Tibial nerve (tissue), 4 donors: ENCODE measurements around the gene CLPSL1. TPM values are rescaled to one million over a fixed set of nuclear protein-coding genes. Genes with fewer than 3 reads are reported as not detected.

Experiments
- DNase-seq, 2 donors: peaks; one replicate each; pipeline ENCODE4 v3.0.0-alpha.2; 2019; ENCODE audit warnings: low spot score in 2 of 2
- H3K27ac ChIP-seq, 4 donors: fragments of 200-600 bp; sonication (generic) in 3 of 4; one replicate each; pipeline ENCODE4 v1.5.1; 2017 to 2019; ENCODE audit warnings: mild to moderate bottlenecking in 1 of 4
- H3K27me3 ChIP-seq, 2 donors: fragments of 200-600 bp; sonication (generic) in 1 of 2; one replicate each; pipeline versions ENCODE4 v1.5.1 to v1.6.0; 2017 to 2019
- H3K36me3 ChIP-seq, 3 donors: fragments of 200-600 bp; sonication (generic); one replicate each; pipeline ENCODE4 v1.5.1; 2018 to 2019
- H3K4me1 ChIP-seq, 4 donors: fragments of 200-600 bp; sonication (generic) in 3 of 4; one replicate each; pipeline ENCODE4 v1.5.1; 2017 to 2019
- H3K4me3 ChIP-seq, 4 donors: fragments of 200-600 bp; sonication (generic) in 3 of 4; one replicate each; pipeline ENCODE4 v1.5.1; 2017 to 2019; ENCODE audit warnings: mild to moderate bottlenecking in 1 of 4, moderate library complexity in 1 of 4
- H3K9me3 ChIP-seq, 4 donors: fragments of 200-600 bp; sonication (generic) in 3 of 4; one replicate each; pipeline ENCODE4 v1.5.1; 2017 to 2019
- EP300 ChIP-seq, 2 donors: sonication (generic); formaldehyde crosslinking; IDR thresholded peaks; one replicate each; pipeline ENCODE4 v1.6.1; 2017; ENCODE audit warnings: antibody characterized with exemption in 2 of 2, mild to moderate bottlenecking in 1 of 2
- POLR2A ChIP-seq, 2 donors: fragments of 450-650 bp; IDR thresholded peaks; one replicate each; pipeline ENCODE4 v1.6.1; 2017; ENCODE audit warnings: antibody characterized with exemption in 2 of 2, mild to moderate bottlenecking in 2 of 2, moderate library complexity in 2 of 2
- WGBS, 2 donors: methylation state at CpG; one replicate each; pipeline ENCODE4 v1.1.5; 2018; 5-methylcytosine and 5-hydroxymethylcytosine counted together
- total RNA-seq, 4 donors: library from RNA; depleted of rRNA; stranded (reverse); fragments of >200 nt; gene quantifications; one replicate each; pipeline ENCODE4 v1.1.0, GENCODE V29; 2016
- TF ChIP-seq, protein P1 (sequence below), 5 experiments: fragments of 200-600 bp in 3 of 5; fragments of 450-650 bp in 2 of 5; sonication (generic) in 3 of 5; IDR thresholded peaks; one replicate each; pipeline ENCODE4 v1.5.1; 2016 to 2019; ENCODE audit warnings: antibody characterized with exemption in 5 of 5, mild to moderate bottlenecking in 3 of 5, moderate library complexity in 2 of 5

Gene CLPSL1
- total RNA-seq, 4 donors from 2014 or later, result not detected

DNA sequence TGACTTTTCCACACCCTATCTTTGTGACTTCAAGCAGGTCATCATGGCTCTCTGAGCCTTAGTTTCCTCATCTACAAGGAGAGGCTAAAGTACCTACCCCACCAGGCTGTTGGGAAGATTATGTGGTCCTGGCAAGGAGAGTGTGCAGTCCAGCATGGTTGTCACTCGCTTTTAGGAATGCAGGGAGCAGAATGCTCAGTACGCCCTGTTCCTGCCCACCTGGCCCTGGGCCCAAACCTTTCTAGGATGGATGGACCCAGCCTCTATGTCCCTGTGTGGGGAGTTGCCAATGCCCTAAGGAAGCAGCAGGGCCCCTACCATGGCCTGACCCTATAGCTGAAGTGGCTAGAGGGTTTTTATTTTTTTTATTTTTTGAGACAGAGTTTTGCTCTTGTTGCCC, 2.4 kb upstream of the CLPSL1 start:
- TF ChIP-seq EP300 (IDR thresholded peaks at IDR 0.05) (no peak), POLR2A (IDR thresholded peaks at IDR 0.05) (no peak)
- TF ChIP-seq, protein P1, sequence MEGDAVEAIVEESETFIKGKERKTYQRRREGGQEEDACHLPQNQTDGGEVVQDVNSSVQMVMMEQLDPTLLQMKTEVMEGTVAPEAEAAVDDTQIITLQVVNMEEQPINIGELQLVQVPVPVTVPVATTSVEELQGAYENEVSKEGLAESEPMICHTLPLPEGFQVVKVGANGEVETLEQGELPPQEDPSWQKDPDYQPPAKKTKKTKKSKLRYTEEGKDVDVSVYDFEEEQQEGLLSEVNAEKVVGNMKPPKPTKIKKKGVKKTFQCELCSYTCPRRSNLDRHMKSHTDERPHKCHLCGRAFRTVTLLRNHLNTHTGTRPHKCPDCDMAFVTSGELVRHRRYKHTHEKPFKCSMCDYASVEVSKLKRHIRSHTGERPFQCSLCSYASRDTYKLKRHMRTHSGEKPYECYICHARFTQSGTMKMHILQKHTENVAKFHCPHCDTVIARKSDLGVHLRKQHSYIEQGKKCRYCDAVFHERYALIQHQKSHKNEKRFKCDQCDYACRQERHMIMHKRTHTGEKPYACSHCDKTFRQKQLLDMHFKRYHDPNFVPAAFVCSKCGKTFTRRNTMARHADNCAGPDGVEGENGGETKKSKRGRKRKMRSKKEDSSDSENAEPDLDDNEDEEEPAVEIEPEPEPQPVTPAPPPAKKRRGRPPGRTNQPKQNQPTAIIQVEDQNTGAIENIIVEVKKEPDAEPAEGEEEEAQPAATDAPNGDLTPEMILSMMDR (IDR thresholded peaks at IDR 0.05), result no peak
- Histone ChIP-seq H3K4me3 (no peak overlapping the region), H3K9me3 (no peaks in the 10 kb centered on the region), H3K27ac (no peak overlapping the region), H3K4me1 (peaks cover 0 to 9% (median 3%) of the 10 kb centered on the region in 4 donors), H3K36me3 (no peaks in the 10 kb centered on the region), H3K27me3 (peaks cover 0 to 39% of the 10 kb centered on the region in 2 donors)
- DNase-seq, result no peak
- WGBS, 2 donors, result 86 to 100% methylated on average over 2 of the region's 2 CpGs

DNA sequence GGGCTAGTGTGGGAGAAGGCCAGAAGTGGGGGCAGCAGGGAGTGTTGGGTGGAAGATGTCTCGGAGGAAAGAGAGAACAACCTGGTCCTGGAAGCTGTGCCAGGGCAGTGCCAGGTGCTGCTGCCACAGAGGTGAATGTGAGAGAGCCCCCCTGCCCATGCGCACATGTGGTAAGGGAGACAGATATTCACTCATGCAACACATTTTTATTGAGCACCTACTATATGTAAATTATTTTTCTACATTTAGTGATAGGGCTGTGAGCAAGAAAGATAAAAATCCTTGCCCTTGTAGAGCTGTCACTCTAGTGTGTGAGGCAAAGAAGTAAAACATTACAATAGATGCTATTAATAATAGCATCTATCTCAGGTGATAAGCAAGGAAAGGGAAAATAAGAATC, 471 bp downstream of the CLPSL1 start:
- peaks cover 0 to 7% (median 2%) of the 10 kb centered on the region in 4 donors for H3K4me1 ChIP-seq
- 92 to 98% methylated on average over 2 of the region's 2 CpGs for WGBS, 2 donors
- H3K27me3 ChIP-seq, result peaks cover 0 to 29% of the 10 kb centered on the region in 2 donors
- no peak for DNase-seq
- H3K27ac ChIP-seq, result no peak overlapping the region
- TF ChIP-seq POLR2A (IDR thresholded peaks at IDR 0.05), result no peak
- no peak for TF ChIP-seq EP300 (IDR thresholded peaks at IDR 0.05)
- TF ChIP-seq, protein P1 (IDR thresholded peaks at IDR 0.05), result no peak
- H3K36me3 ChIP-seq, result no peaks in the 10 kb centered on the region
- no peaks in the 10 kb centered on the region for H3K9me3 ChIP-seq
- no peak overlapping the region for H3K4me3 ChIP-seq

DNA sequence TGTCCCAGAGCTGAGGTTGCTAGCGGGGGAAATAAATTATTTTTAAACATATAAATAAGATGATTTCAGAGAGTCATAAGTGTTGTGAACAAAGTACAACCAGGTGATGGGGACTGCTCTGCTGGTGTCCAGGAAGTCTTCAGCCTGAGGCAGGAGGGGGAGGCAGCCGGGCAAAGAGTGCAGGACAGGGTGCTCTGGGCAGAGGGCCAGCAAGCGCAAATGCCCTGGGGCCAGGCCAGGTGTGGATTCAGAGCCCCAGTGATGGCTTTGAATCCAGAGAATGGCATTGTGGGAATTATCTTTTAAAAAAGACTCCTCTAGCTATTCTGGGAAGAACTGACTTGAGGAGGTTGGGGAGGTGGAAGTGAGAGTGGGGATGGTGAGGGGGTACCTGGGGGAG, 1.6 kb downstream of the CLPSL1 start:
- 53 to 72% methylated on average over 3 of the region's 3 CpGs for WGBS, 2 donors
- no peaks in the 10 kb centered on the region for H3K4me1 ChIP-seq
- H3K4me3 ChIP-seq, result no peak overlapping the region
- H3K27ac ChIP-seq, result no peak overlapping the region
- no peaks in the 10 kb centered on the region for H3K9me3 ChIP-seq
- TF ChIP-seq EP300 (IDR thresholded peaks at IDR 0.05) (no peak), POLR2A (IDR thresholded peaks at IDR 0.05) (no peak)
- TF ChIP-seq, protein P1 (IDR thresholded peaks at IDR 0.05), result no peak
- H3K27me3 ChIP-seq, result peaks cover 0 to 30% of the 10 kb centered on the region in 2 donors
- no peak for DNase-seq
- H3K36me3 ChIP-seq, result no peaks in the 10 kb centered on the region

DNA sequence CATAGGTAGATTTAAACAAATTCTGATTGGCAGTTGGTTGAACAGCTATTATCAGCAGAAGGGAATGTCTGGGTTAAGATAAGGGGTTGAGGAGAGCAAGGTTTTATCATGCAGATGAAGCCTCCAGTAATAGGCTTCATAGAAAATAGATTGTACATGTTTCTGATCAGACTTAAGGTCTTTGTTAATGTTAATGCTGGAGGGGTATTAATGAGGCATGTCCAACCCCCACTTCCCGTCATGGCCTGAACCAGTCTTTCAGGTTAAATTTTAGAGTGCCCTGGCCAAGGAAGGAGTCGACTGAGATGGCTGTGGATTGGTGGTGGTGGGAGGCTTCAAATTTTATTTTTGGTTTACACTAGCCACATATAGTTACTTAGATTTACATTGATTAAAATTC, 3.4 kb downstream of the CLPSL1 start:
- Histone ChIP-seq H3K27ac (no peak overlapping the region), H3K27me3 (peaks cover 0 to 47% of the 10 kb centered on the region in 2 donors), H3K36me3 (no peaks in the 10 kb centered on the region), H3K9me3 (no peaks in the 10 kb centered on the region), H3K4me1 (no peaks in the 10 kb centered on the region), H3K4me3 (no peak overlapping the region)
- TF ChIP-seq, protein P1 (IDR thresholded peaks at IDR 0.05), result no peak
- TF ChIP-seq POLR2A (IDR thresholded peaks at IDR 0.05), result no peak
- no peak for TF ChIP-seq EP300 (IDR thresholded peaks at IDR 0.05)
- whole genome bisulfite sequencing, 2 donors, result 61 to 68% methylated on average over 2 of the region's 2 CpGs
- DNase-seq, result no peak

DNA sequence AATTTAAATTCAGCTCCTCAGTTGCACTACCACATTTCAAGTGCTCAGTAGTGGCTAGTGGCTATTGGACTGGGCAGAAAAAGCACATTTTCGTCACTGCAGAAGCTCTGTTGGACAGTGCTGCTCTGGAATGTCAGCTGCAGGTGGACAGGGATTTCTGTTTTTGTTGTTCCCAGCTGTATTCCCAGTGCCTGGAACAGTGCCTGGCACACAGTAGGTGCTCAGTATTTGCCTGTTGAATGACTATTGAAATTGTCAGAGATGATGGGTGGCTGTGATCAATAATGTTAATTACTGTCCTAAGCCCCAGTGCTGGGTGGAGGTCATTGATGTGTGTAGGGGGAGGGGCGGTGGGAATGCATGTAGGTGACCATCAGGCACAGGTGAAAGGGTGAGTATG, 5.5 kb downstream of the CLPSL1 start:
- no peak for DNase-seq
- no peaks in the 10 kb centered on the region for H3K36me3 ChIP-seq
- H3K27me3 ChIP-seq, result peaks cover 0 to 53% of the 10 kb centered on the region in 2 donors
- no peak overlapping the region for H3K4me3 ChIP-seq
- no peaks in the 10 kb centered on the region for H3K4me1 ChIP-seq
- TF ChIP-seq EP300 (IDR thresholded peaks at IDR 0.05) (no peak), POLR2A (IDR thresholded peaks at IDR 0.05) (no peak)
- TF ChIP-seq, protein P1 (IDR thresholded peaks at IDR 0.05), result no peak
- no peaks in the 10 kb centered on the region for H3K9me3 ChIP-seq
- H3K27ac ChIP-seq, result no peak overlapping the region
- 58 to 68% methylated on average over 2 of the region's 2 CpGs for WGBS, 2 donors
